GDM1 (cell line): ENCODE results near the gene USH2A.

Experiments
- DNase-seq: peaks from one replicate; lab custom pipeline; 2025; lab: John Stamatoyannopoulos, UW

Gene USH2A

DNA sequence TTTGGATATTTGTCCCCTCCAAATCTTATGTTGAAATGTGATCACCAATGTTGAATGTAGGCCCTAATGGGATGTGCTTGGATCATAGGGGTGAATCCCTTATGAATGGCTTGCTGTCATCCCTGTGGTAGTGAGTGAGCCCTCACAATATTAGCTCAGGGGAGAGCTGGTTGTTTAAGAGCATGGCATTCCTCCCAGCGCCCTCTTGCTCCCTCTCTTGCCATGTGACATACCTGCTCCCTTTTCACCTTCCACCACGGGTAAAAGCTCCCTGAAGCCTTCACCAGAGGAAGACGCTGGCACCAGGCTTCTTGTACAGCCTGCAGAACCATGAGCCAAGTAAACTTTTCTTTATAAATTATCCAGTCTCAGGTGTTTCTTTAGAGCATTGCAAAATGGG is 550.6 kb downstream of the USH2A start:
- DNase-seq = no peak

GRCh38 chr1:215868500-215868899 is 554.7 kb downstream of the USH2A start:
- DNase-seq = no peak

DNA sequence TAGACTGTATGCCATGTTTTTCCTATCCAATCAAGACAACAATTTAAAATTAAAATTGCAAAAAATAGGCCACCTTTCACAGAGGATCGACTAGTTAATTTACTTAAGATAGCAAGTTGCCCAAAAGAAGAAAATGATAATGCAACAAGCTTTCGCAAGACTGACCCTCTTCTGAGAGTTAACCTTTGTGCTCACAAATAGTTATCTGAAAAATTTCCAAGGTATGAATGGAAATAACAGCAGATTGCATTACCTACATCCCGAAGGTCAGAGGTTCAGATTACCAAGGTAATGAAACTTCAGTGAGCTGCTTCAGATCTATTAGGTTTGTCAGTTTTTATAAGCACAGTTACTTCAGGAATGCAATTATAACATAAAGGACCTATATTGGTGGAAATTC is 558.2 kb downstream of the USH2A start:
- DNase-seq = no peak

DNA sequence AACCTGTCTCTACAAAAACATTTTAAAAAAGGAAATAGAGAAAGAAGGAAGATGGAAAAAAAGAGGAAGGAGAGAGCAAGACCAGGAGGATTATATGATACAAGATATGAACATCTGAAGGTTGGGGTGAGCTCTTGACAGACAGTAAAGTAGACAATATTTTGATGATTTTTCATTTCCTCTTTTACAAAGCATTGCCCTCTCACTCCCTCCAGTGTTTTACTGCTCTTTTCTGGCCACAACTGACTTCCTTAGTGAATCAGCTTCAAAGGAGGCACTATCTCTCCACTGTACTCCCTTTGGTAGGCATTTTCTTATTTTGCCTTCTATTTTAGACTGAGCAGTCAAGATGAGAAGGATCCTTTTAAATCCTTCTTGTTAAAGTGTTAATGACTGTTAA is 559.5 kb downstream of the USH2A start:
- DNase-seq = no peak

GRCh38 chr1:215860833-215861232 is 562.4 kb downstream of the USH2A start:
- DNase-seq = no peak

DNA sequence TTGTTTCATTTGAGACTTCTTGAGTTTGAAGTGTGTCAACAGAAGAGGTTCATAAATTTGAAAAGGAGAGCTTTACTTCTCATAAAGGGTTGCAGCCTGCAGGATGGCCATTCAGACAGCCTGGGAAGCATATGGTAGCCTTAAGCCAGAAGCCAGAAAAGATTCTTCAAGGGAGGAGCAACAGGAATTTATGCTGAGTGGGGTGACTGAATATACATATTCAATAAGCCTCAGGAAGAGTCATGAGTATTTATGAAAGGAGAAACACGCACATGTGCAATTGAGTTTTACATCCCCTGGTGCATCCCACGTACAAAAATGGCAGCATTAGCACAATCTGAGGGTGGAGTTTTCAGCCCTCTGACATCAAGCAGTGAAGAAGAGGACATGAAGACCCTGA is 565.9 kb downstream of the USH2A start:
- DNase-seq = no peak

DNA sequence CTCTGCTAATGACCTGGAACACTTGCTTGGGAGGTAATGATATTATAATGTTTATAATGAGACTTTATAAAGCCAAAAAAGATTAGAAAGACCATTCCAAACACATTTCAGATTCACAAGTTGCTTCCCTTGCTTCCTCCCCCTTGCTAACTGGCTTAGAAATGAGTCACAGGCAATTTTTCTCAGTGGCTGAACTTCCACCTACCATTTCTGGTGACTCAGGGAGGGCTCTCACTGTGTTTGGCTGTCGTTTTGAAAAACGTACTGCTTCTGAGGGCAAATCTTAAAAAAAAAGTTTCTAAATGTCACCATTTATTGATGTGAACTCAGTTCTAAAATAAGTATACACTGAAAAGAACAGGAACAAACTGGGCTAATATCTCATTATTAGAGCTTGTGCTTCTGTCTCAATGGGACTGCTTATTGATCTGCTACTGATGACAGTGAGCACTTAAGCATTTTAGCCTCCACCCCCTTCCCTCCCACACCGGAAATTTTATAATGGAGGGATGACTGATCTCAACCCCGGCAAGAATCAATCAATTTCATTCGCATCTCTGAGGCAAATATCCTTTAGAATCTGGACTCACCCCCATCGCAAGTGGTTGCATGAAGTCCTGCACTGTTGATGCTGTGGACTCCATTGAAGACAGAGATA is 577.9 kb downstream of the USH2A start:
- no peak for DNase-seq

DNA sequence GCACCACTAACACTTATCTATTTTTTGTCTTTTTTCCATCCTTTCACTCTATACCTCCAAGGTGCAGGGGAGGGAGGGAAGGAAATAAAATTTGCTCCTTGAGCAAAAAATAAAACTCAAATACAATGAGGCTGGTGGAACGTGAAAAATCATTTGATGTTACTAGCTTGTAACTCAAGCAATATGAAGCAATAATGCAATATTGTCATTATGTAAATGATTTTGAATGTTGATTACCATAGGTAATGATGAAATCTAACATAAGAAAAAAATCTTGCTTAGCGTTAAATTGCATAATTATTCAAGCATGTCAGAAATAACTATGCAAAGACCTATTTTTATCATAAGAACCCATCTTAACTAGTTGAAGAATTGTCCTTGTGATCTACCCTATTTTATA is 578.5 kb downstream of the USH2A start:
- DNase-seq = no peak

- DNase-seq = no peak
Measured at GRCh38 chr1:215844266-215844665, 579.0 kb downstream of the USH2A start.

DNA sequence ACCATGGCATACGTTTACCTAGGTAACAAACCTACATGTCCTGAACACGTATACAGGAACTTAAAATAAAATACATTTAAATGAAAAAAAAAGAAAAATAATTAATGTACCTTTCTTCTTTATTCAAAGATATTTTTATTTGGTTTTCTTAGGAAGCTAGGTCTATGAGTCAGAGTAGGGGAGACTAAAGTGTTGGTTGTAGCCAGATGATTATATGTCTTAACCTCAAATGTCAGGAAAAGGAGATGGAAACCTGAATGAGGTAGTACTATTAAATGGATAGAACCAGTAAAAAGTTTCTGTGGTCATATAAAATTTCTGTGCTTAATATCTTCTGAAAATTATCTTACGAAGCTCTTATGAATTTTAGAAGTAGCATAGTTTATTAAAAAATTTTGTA is 580.3 kb downstream of the USH2A start:
- no peak for DNase-seq

GRCh38 chr1:215835951-215836350 is 587.3 kb downstream of the USH2A start:
- DNase-seq = no peak

DNA sequence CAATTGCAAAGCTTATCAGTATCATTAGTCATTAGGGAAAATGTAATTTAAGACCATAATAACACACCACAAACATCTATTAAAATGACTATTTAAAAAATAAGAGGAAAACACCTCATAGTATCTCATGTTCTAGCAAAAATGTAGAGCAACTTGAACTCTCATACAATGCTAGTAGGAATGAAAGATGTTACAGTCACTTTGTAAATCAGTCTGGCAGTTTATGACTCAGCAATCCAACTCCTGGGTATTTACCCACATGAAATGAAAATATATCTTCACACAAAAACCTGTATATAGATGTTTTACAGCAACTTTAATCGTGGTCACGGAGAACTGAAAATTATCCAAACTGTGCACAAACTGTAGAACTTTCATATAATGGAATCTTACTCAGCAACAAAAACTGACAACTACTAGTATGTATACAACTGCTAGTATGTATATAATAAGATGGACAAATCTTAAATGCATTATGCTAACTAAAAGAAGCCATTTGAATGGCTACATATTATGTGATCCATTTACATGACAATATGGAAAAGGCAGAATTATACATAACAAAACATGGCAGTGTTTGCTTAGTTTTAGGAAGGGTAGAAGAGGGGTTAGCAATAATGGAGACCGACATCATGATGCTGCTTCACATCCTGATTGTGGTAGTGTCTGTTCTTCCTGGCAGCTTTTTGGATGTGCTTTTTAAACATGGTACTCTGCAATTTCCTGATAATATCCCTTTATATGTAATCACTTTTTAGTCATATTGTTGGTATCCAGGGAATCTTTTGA is 589.1 kb downstream of the USH2A start:
- DNase-seq = no peak

DNA sequence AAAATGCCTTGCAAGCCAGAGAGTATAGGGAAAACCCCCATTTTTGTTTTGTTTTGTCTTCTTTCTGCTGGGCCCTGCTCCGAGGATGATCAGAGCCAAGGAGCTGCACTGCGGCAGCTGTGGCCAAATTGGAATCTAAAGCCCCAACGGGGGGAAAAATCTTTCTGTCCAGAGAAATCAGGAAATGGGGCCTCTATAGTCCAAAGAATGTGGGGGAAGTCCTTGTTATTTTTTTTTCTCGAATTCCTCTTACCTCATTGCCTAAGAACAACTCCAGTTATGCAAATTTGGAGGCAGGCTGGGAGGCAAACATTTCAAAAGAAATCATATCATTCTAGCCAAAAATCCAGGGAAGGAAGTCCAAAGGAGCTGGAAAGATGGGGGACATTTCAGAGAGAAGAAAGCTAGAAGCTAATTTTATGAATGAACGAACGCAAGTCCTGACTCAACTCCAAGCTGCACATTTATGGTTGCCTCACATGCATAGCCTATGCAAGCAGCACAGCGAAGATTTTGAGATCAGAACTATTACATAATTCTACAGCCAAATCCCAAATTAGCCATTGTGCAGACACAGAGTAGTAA is 592.9 kb downstream of the USH2A start:
- no peak for DNase-seq

- DNase-seq = no peak
Measured at GRCh38 chr1:215825056-215825455, 598.2 kb downstream of the USH2A start.

DNA sequence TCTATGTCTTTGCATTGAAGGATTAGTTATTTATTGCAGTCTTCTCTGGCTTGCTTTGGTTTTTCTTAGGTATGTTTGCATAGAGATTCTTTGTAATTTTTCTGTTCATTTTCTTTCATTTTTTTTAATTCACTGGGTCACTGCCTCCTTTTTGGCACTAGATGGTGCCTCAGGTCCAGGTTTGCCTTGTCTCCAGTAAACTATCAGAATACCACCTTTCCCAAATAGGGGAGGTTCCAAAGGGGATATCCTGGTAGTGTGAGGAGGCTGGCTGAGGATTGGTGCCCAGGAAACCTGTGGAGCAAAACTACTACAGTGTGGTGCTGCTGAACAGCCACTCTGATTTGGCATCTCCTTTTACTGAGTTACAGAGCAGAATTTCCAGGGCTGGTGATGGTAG is 599.0 kb downstream of the USH2A start:
- DNase-seq = no peak

GRCh38 chr1:215819114-215819513 is 604.1 kb downstream of the USH2A start:
- DNase-seq = no peak

GRCh38 chr1:215807911-215808436 is 615.3 kb downstream of the USH2A start:
- no peak for DNase-seq

DNA sequence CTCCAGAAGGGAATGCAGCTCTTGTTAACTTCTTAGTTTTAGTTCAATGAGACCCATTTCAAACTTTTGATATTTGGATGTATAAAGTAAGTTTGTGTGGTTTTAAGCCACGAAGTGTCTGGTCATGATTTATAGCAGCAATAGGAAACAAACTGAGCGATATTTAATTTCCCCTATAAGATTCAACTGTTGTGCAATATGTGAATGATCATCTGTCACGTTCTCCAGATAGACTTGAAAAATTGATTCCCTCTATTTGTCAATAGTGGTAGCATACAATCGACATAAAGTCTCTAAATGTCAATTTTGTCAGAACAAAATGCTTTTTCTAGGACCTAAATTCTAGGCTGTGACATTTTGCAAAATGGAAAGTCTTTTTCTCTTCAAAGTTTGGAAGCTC is 616.0 kb downstream of the USH2A start:
- DNase-seq = no peak

- DNase-seq = no peak
Measured at GRCh38 chr1:215797859-215798258, 625.4 kb downstream of the USH2A start.

DNA sequence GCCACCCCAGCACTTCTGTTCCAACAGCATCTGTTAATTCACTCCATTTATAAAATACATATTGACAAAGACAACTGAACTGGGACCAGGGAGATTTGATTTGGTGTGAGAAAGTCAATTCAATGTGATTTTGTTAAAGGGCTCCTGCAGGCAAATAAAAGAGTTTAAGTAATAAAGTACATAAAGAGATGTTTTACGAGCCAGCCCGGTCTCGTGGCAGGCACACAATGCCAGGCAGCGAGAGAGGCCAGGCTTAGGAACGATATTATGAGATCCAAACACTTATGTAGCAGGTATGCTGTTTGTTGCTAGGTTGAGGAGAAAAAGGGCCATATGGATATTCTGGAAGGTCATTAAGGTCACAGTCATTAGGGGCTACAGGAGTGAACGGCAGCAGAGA is 629.1 kb downstream of the USH2A start:
- no peak for DNase-seq

GRCh38 chr1:215793180-215793579 is 630.1 kb downstream of the USH2A start:
- DNase-seq = no peak

DNA sequence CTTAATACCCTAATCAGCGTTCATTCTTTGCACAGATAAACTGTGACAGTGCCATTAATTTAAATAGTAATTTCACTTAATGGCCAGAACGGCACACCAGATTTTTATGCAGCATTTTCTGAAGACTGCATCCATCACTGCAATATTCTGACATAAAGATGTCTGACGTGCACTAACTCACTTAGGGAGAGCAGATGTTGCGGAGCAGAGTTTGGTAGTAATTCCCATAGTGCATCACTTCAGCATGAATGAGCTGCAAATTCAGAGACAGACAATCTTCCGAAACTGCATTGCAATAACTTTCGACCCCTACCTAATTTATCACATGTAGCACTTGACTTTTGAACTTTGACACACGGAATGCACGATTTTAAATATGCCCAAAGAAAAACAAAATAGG is 630.8 kb downstream of the USH2A start:
- DNase-seq = no peak

- DNase-seq = no peak
Measured at GRCh38 chr1:215789981-215790380, 633.3 kb downstream of the USH2A start.
